GM23338 (cell line): ENCODE measurements around the gene TNIP3. TPM values are rescaled to one million over a fixed set of nuclear protein-coding genes. Genes with fewer than 3 reads are reported as not detected.
A peak's percentile ranks its signal among the peaks of the same experiment; 100 is the strongest.

Experiments used
- ATAC-seq: fragments of 200-7000 bp; cut with Tn5 transposase; 3 replicates; pipeline ENCODE4 v1.9.1; 2020
- DNase-seq: peaks from one replicate; pipeline ENCODE4 v3.0.0-alpha.2; 2015; ENCODE audit warnings: low spot score
- H2AFZ ChIP-seq: fragments of 200-600 bp; sonication (generic); 2 replicates; pipeline ENCODE4 v1.8.0; 2016; ENCODE audit warnings: antibody characterized with exemption, mild to moderate bottlenecking, moderate library complexity
- H3F3A ChIP-seq: fragments of 200-600 bp; sonication (generic); replicated peaks from 2 replicates; pipeline ENCODE4 v1.8.0; 2017; ENCODE audit warnings: antibody characterized with exemption, mixed run types, low read depth
- H3K27ac ChIP-seq: fragments of 200-600 bp; sonication (generic); 2 replicates; pipeline ENCODE4 v1.6.1; 2016; ENCODE audit warnings: low read depth
- H3K27me3 ChIP-seq: fragments of 200-600 bp; sonication (generic); 2 replicates; pipeline ENCODE4 v1.8.0; 2016; ENCODE audit warnings: mild to moderate bottlenecking, mixed run types, moderate library complexity; ENCODE audit not compliant: insufficient read depth
- H3K36me3 ChIP-seq: fragments of 200-600 bp; sonication (generic); 2 replicates; pipeline ENCODE4 v1.8.0; 2016; ENCODE audit warnings: mild to moderate bottlenecking; ENCODE audit not compliant: insufficient read depth
- H3K4me1 ChIP-seq: fragments of 200-600 bp; sonication (generic); 2 replicates; pipeline ENCODE4 v1.8.0; 2016; ENCODE audit warnings: mild to moderate bottlenecking, moderate library complexity; ENCODE audit not compliant: insufficient read depth
- H3K4me2 ChIP-seq: fragments of 200-600 bp; sonication (generic); 2 replicates; pipeline ENCODE4 v1.7.1; 2017; ENCODE audit warnings: mixed run types
- H3K4me3 ChIP-seq: fragments of 200-600 bp; sonication (generic); 2 replicates; pipeline ENCODE4 v1.6.1; 2016; ENCODE audit warnings: mixed run types
- H3K79me2 ChIP-seq: fragments of 200-600 bp; sonication (generic); replicated peaks from 2 replicates; pipeline ENCODE4 v1.8.0; 2017; ENCODE audit warnings: mild to moderate bottlenecking; ENCODE audit not compliant: insufficient read depth
- H3K9me2 ChIP-seq: fragments of 200-600 bp; sonication (generic); 2 replicates; pipeline ENCODE4 v1.8.0; 2017; ENCODE audit not compliant: insufficient read depth
- H4K20me1 ChIP-seq: fragments of 200-600 bp; sonication (generic); replicated peaks from 2 replicates; pipeline ENCODE4 v1.8.0; 2017; ENCODE audit warnings: mild to moderate bottlenecking; ENCODE audit not compliant: insufficient read depth
- H3K27ac Mint-ChIP-seq: 2 replicates; pipeline ENCODE4 v1.8.0; 2020; ENCODE audit warnings: inconsistent platforms, mild to moderate bottlenecking, moderate library complexity, mixed read lengths
- H3K27me3 Mint-ChIP-seq: 3 replicates; pipeline ENCODE4 v1.8.0; 2022; ENCODE audit warnings: low read depth, mild to moderate bottlenecking, moderate library complexity, mixed read lengths, inconsistent platforms; ENCODE audit not compliant: insufficient read depth, poor library complexity
- H3K36me3 Mint-ChIP-seq: 3 replicates; pipeline ENCODE4 v1.8.0; 2021; ENCODE audit warnings: low read depth, mild to moderate bottlenecking, inconsistent platforms, moderate library complexity, mixed read lengths
- H3K4me1 Mint-ChIP-seq: 3 replicates; pipeline ENCODE4 v1.8.0; 2020; ENCODE audit warnings: mild to moderate bottlenecking, inconsistent platforms, mixed read lengths
- H3K4me3 Mint-ChIP-seq: 3 replicates; pipeline ENCODE4 v1.8.0; 2021; ENCODE audit warnings: moderate library complexity, mild to moderate bottlenecking, inconsistent platforms, mixed read lengths
- H3K9me3 Mint-ChIP-seq: 3 replicates; pipeline ENCODE4 v1.8.0; 2020; ENCODE audit warnings: moderate library complexity, mild to moderate bottlenecking, inconsistent platforms, mixed read lengths
- CREB1 ChIP-seq: fragments of 250-450 bp; sonication (Bioruptor Pico); IDR thresholded peaks from 2 replicates; pipeline ENCODE4 v1.5.0; 2020; ENCODE audit warnings: low read depth, mild to moderate bottlenecking, moderate library complexity
- ETS1 ChIP-seq: IDR thresholded peaks from 2 replicates; pipeline ENCODE4 v1.6.1; 2016; ENCODE audit warnings: antibody characterized with exemption
- EZH2 ChIP-seq: fragments of 200-600 bp; sonication (generic); IDR thresholded peaks from one replicate; pipeline ENCODE4 v1.8.0; 2017; ENCODE audit warnings: antibody characterized with exemption, mild to moderate bottlenecking, low read depth; ENCODE audit not compliant: unreplicated experiment
- JUNB ChIP-seq: IDR thresholded peaks from one replicate; pipeline ENCODE4 v1.6.1; 2016; ENCODE audit warnings: antibody characterized with exemption; ENCODE audit not compliant: unreplicated experiment
- NANOG ChIP-seq: IDR thresholded peaks from 2 replicates; pipeline ENCODE4 v1.6.1; 2016; ENCODE audit warnings: antibody characterized with exemption, borderline replicate concordance
- POLR2AphosphoS5 ChIP-seq: IDR thresholded peaks from 2 replicates; pipeline ENCODE4 v1.6.1; 2016; ENCODE audit warnings: antibody characterized with exemption, low read depth
- ZNF114 ChIP-seq: fragments of 250-450 bp; sonication (Bioruptor Pico); IDR thresholded peaks from 2 replicates; pipeline ENCODE4 v1.5.0; 2020; ENCODE audit warnings: mild to moderate bottlenecking, moderate library complexity
- ZNF331 ChIP-seq: fragments of 250-450 bp; sonication (Bioruptor Pico); IDR thresholded peaks from 2 replicates; pipeline ENCODE4 v1.5.0; 2020; ENCODE audit warnings: low read depth, mild to moderate bottlenecking, moderate library complexity
- polyA plus RNA-seq: library from polyadenylated mRNA; unstranded; fragments of >200 nt; fragmentation: Nextera tagmentation; extraction: Ambion mirVana; gene quantifications from 2 replicates; pipeline ENCODE4 v1.2.1, GENCODE V29; 2016
- total RNA-seq: library from RNA; depleted of rRNA; stranded (reverse); fragments of >200 nt; shearing (Covaris generic); gene quantifications from 2 replicates; pipeline ENCODE4 v1.2.3, GENCODE V29; 2014
- TF ChIP-seq, protein P1 (sequence below), 2 experiments: fragments of 200-600 bp in 1 of 2; sonication (generic) in 1 of 2; conservative IDR thresholded peaks; 2 replicates each; pipeline versions ENCODE4 v1.5.1 to v1.6.1; 2016 to 2017; ENCODE audit warnings: antibody characterized with exemption in 2 of 2, low read depth in 2 of 2, mild to moderate bottlenecking in 2 of 2, moderate library complexity in 1 of 2
- TF ChIP-seq, protein P2 (sequence below): fragments of 250-450 bp; sonication (Bioruptor Pico); IDR thresholded peaks from 2 replicates; pipeline ENCODE4 v1.5.0; 2020; ENCODE audit warnings: mild to moderate bottlenecking, moderate library complexity

TNIP3 gene
- total and polyA plus RNA-seq, 2 experiments from 2014 or later, result not detected

DNA sequence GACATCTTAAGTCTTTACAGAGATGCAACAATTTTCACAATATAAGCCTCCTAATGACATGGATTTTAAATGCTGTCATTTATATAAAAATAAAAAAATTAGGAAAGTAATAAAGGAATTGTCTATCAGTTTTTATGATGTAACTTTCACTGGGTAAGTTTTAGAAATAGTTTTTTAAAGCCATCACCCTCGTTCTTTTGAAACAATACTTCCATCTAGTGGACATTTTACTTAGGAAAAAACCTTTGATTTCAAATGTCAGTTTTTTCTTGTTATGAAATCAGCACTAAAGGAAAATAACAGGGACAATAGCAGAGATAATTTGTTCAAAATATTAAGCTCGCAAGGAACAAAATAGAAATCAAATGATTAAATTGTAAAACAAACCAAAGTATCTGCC is 67.5 kb downstream of the TNIP3 start:
- DNase-seq, result peak; percentile 65
- no peaks in the 10 kb centered on the region for H3K9me2 ChIP-seq
- no peaks in the 10 kb centered on the region for H3K27me3 ChIP-seq
- no peak overlapping the region for H3K4me3 Mint-ChIP-seq
- H3K36me3 ChIP-seq, result no peaks in the 10 kb centered on the region
- no peaks in the 10 kb centered on the region for H3K4me1 Mint-ChIP-seq
- no peaks in the 10 kb centered on the region for H3K79me2 ChIP-seq
- H3K27me3 Mint-ChIP-seq, result peaks cover 2% of the 10 kb centered on the region
- no peak overlapping the region; the same call in 1 of the 2 replicates for H3K27ac Mint-ChIP-seq
- ATAC-seq, result no peak
- TF ChIP-seq ZNF331 (CRISPR knock-in tag), result no peak
- TF ChIP-seq, protein P1, sequence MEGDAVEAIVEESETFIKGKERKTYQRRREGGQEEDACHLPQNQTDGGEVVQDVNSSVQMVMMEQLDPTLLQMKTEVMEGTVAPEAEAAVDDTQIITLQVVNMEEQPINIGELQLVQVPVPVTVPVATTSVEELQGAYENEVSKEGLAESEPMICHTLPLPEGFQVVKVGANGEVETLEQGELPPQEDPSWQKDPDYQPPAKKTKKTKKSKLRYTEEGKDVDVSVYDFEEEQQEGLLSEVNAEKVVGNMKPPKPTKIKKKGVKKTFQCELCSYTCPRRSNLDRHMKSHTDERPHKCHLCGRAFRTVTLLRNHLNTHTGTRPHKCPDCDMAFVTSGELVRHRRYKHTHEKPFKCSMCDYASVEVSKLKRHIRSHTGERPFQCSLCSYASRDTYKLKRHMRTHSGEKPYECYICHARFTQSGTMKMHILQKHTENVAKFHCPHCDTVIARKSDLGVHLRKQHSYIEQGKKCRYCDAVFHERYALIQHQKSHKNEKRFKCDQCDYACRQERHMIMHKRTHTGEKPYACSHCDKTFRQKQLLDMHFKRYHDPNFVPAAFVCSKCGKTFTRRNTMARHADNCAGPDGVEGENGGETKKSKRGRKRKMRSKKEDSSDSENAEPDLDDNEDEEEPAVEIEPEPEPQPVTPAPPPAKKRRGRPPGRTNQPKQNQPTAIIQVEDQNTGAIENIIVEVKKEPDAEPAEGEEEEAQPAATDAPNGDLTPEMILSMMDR (conservative IDR thresholded peaks at IDR 0.05; ENCODE audit: low read depth in 2 of 2), result peak in 1 of 2 experiments; percentile 77; a peak in 3 of 4 replicates
- no peak overlapping the region for H3K27ac ChIP-seq
- H2AFZ ChIP-seq, result no peak overlapping the region
- H3K4me3 ChIP-seq, result no peak overlapping the region
- no peaks in the 10 kb centered on the region for H4K20me1 ChIP-seq
- H3K36me3 Mint-ChIP-seq, result no peaks in the 10 kb centered on the region
- H3K4me1 ChIP-seq, result no peaks in the 10 kb centered on the region
- H3K4me2 ChIP-seq, result no peak overlapping the region
- H3K9me3 Mint-ChIP-seq, result no peaks in the 10 kb centered on the region
- no peaks in the 10 kb centered on the region for H3F3A ChIP-seq

GRCh38 chr4:121096191-121096590 is 67.9 kb downstream of the TNIP3 start:
- Mint-ChIP-seq H3K4me3 (no peak overlapping the region), H3K27ac (peak overlapping the region; percentile 81; the same call in 1 of the 2 replicates), H3K9me3 (no peaks in the 10 kb centered on the region), H3K4me1 (no peaks in the 10 kb centered on the region), H3K36me3 (no peaks in the 10 kb centered on the region), H3K27me3 (no peaks in the 10 kb centered on the region)
- Histone ChIP-seq H3F3A (no peaks in the 10 kb centered on the region), H3K79me2 (no peaks in the 10 kb centered on the region), H2AFZ (no peak overlapping the region), H3K36me3 (no peaks in the 10 kb centered on the region), H3K27me3 (no peaks in the 10 kb centered on the region), H3K4me1 (no peaks in the 10 kb centered on the region), H3K4me2 (no peak overlapping the region), H3K9me2 (no peaks in the 10 kb centered on the region), H3K27ac (no peak overlapping the region), H4K20me1 (no peaks in the 10 kb centered on the region), H3K4me3 (no peak overlapping the region)
- DNase-seq (no peak), ATAC-seq (no peak)
- TF ChIP-seq EZH2, result no peak
- TF ChIP-seq ZNF331 (CRISPR knock-in tag), result no peak
- TF ChIP-seq ZNF114, result no peak
- TF ChIP-seq CREB1 (CRISPR knock-in tag), result no peak
- no peak for TF ChIP-seq POLR2AphosphoS5
- TF ChIP-seq, protein P1 (conservative IDR thresholded peaks at IDR 0.05; ENCODE audit: low read depth in 2 of 2), result no peak
- no peak for TF ChIP-seq ETS1
- no peak for TF ChIP-seq NANOG
- TF ChIP-seq, protein P2, sequence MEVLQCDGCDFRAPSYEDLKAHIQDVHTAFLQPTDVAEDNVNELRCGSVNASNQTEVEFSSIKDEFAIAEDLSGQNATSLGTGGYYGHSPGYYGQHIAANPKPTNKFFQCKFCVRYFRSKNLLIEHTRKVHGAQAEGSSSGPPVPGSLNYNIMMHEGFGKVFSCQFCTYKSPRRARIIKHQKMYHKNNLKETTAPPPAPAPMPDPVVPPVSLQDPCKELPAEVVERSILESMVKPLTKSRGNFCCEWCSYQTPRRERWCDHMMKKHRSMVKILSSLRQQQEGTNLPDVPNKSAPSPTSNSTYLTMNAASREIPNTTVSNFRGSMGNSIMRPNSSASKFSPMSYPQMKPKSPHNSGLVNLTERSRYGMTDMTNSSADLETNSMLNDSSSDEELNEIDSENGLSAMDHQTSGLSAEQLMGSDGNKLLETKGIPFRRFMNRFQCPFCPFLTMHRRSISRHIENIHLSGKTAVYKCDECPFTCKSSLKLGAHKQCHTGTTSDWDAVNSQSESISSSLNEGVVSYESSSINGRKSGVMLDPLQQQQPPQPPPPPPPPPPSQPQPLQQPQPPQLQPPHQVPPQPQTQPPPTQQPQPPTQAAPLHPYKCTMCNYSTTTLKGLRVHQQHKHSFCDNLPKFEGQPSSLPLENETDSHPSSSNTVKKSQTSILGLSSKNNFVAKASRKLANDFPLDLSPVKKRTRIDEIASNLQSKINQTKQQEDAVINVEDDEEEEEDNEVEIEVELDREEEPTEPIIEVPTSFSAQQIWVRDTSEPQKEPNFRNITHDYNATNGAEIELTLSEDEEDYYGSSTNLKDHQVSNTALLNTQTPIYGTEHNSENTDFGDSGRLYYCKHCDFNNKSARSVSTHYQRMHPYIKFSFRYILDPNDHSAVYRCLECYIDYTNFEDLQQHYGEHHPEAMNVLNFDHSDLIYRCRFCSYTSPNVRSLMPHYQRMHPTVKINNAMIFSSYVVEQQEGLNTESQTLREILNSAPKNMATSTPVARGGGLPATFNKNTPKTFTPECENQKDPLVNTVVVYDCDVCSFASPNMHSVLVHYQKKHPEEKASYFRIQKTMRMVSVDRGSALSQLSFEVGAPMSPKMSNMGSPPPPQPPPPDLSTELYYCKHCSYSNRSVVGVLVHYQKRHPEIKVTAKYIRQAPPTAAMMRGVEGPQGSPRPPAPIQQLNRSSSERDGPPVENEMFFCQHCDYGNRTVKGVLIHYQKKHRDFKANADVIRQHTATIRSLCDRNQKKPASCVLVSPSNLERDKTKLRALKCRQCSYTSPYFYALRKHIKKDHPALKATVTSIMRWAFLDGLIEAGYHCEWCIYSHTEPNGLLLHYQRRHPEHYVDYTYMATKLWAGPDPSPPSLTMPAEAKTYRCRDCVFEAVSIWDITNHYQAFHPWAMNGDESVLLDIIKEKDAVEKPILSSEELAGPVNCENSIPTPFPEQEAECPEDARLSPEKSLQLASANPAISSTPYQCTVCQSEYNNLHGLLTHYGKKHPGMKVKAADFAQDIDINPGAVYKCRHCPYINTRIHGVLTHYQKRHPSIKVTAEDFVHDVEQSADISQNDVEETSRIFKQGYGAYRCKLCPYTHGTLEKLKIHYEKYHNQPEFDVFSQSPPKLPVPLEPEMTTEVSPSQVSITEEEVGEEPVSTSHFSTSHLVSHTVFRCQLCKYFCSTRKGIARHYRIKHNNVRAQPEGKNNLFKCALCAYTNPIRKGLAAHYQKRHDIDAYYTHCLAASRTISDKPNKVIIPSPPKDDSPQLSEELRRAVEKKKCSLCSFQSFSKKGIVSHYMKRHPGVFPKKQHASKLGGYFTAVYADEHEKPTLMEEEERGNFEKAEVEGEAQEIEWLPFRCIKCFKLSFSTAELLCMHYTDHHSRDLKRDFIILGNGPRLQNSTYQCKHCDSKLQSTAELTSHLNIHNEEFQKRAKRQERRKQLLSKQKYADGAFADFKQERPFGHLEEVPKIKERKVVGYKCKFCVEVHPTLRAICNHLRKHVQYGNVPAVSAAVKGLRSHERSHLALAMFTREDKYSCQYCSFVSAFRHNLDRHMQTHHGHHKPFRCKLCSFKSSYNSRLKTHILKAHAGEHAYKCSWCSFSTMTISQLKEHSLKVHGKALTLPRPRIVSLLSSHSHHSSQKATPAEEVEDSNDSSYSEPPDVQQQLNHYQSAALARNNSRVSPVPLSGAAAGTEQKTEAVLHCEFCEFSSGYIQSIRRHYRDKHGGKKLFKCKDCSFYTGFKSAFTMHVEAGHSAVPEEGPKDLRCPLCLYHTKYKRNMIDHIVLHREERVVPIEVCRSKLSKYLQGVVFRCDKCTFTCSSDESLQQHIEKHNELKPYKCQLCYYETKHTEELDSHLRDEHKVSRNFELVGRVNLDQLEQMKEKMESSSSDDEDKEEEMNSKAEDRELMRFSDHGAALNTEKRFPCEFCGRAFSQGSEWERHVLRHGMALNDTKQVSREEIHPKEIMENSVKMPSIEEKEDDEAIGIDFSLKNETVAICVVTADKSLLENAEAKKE, result no peak
- no peak for TF ChIP-seq JUNB
